Measurements from ENCODE around the gene ITPKC.

GRCh38 chr19:40707615-40708014, 9.3 kb upstream of the ITPKC start:
- TF ChIP-seq POLR2A (IDR thresholded peaks at IDR 0.05) (no peak), CTCF (IDR thresholded peaks at IDR 0.05) (no peak)
